Adrenal gland (tissue), 5 donors: ENCODE results near the gene SNAP47.

ENCODE experiments used
- CTCF ChIP-seq, 6 experiments: fragments of 450-650 bp in 4 of 6; fragments of 200-600 bp in 2 of 6; sonication (generic) in 1 of 6; IDR thresholded peaks; 1 replicate in 5 of 6; 2 replicates in 1 of 6; pipeline versions ENCODE4 v1.5.1 to v1.8.0; 2016 to 2021; ENCODE audit warnings: antibody characterized with exemption in 6 of 6, mild to moderate bottlenecking in 2 of 6, moderate library complexity in 1 of 6
- POLR2A ChIP-seq, 2 donors: fragments of 450-650 bp; IDR thresholded peaks; one replicate each; pipeline ENCODE4 v1.6.1; 2017; ENCODE audit warnings: antibody characterized with exemption in 2 of 2, mild to moderate bottlenecking in 2 of 2, moderate library complexity in 1 of 2
- donor health status: DM: no; HTN: no; CAD: no.

DNA sequence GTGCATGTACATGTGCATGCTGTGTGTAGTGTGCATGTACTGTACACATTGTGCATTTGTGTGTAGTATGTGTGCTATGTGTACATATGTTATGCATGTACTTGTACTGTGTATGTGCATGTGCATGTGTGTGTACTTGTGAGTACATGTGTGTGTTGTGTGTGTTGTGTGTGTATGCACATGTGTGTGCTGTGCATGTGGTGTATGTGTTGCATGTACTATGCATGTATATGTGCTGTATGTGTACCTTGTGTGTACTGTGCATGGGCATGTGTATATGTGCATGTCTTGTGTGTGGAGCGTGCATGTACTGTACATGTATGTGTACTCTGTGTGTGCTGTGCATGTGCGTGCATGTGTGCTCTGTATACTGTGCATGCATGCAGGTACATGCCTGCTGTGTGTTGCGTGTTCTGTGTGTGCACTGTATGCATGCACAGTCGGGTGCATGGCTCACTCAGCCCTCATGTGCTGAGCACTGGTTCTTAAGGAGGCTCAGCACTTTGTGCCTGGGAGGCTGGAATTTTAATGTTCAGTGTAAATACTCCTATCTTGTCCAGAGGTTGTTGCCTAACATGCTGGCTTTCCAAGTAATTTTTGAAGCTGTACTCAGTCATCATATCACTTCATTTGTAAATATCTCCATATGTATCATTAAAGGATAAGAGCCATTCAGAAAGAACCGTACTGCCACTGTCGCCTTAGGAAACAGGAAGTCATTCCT is 32.3 kb downstream of the SNAP47 start:
- TF ChIP-seq POLR2A (IDR thresholded peaks at IDR 0.05) (no peak), CTCF (IDR thresholded peaks at IDR 0.05) (no peak)
